Fibroblast of the aortic adventitia (primary cell): ENCODE data around the gene RAPGEF6. TPM values are rescaled to one million over a fixed set of nuclear protein-coding genes. Genes with fewer than 3 reads are reported as not detected.
A peak's percentile ranks its signal among the peaks of the same experiment; 100 is the strongest.
"Not testable (repeated sequence)": the region's sequence is repeated elsewhere in the genome, so short reads cannot be mapped to it uniquely, and the experiment has no call there.

Source experiments
- DNase-seq: peaks from one replicate; pipeline ENCODE4 v3.0.0-alpha.2; 2010; ENCODE audit warnings: low read depth
- H3K4me3 ChIP-seq: 2 replicates; pipeline ENCODE4 v1.5.1; 2011; ENCODE audit warnings: low read depth, mild to moderate bottlenecking, control low read depth, low read length, moderate library complexity
- total RNA-seq: library from RNA; depleted of rRNA; stranded (reverse); fragments of >200 nt; gene quantifications from 2 replicates; pipeline ENCODE4 v1.2.3, GENCODE V29; 2012; ENCODE audit warnings: low replicate concordance
- TF ChIP-seq, protein P1 (sequence below): IDR thresholded peaks from 2 replicates; pipeline ENCODE4 v1.5.1; 2011; ENCODE audit warnings: mild to moderate bottlenecking, low read length, control low read depth, inconsistent platforms; ENCODE audit not compliant: insufficient read depth

The RAPGEF6 gene
- total RNA-seq, 1 donor: 17.5 TPM

DNA sequence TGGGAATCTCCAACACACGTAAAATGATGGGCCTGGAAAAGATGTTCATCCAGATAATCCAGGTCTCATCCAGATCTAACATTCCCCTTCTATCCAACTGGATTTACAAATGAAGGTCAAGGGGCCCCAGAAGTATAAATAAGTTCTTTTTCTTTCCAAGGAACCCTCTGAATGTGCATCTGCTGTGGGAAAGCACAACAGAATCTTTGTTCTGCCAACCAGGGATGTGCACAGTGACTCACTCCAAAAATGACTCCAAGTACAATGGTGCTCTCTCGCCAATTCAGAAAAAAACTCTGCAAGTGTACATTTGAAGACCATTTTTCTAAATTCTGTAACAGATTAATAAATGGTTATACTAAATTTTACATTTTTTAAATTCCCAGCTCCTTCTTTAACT lies 12.4 kb downstream of the RAPGEF6 start:
- TF ChIP-seq, protein P1, sequence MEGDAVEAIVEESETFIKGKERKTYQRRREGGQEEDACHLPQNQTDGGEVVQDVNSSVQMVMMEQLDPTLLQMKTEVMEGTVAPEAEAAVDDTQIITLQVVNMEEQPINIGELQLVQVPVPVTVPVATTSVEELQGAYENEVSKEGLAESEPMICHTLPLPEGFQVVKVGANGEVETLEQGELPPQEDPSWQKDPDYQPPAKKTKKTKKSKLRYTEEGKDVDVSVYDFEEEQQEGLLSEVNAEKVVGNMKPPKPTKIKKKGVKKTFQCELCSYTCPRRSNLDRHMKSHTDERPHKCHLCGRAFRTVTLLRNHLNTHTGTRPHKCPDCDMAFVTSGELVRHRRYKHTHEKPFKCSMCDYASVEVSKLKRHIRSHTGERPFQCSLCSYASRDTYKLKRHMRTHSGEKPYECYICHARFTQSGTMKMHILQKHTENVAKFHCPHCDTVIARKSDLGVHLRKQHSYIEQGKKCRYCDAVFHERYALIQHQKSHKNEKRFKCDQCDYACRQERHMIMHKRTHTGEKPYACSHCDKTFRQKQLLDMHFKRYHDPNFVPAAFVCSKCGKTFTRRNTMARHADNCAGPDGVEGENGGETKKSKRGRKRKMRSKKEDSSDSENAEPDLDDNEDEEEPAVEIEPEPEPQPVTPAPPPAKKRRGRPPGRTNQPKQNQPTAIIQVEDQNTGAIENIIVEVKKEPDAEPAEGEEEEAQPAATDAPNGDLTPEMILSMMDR: no peak
- peak; percentile 66 for DNase-seq
- H3K4me3 ChIP-seq: no peak overlapping the region

DNA sequence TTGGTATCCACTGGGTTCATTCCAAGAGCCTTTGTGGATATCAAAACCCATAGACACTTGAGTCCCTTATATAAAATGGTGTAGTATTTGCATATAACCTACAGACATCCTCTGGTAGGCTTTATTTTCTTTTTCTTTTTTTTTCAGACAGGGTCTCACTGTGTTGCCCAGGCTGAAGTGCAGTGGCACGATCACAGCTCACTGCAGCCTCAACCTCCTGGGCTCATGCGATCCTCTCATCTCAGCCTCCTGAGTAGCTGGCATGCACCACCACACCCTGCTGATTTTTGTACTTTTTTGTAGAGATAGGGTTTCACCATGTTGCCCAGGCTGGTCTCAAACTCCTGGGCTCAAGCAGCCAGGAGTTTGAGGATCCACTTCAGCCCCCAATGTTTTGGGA lies 13.9 kb downstream of the RAPGEF6 start:
- not testable (repeated sequence) for H3K4me3 ChIP-seq, DNase-seq

DNA sequence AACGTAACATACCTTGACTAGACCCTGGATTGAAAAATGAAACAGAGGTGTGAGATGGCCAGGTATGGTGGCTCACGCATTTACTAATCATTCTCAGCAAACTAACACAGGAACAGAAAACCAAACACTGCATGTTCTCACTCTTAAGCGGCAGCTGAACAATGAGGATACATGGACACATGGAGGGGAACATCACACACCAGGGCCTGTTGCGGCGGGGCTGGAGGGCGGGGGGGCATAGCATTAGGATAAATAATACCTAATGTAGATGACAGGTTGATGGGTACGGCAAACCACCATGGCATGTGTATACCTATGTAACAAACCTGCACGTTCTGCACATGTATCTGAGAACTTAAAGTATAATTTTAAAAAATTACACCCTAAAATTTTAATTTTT lies 15.9 kb downstream of the RAPGEF6 start:
- no peak overlapping the region for H3K4me3 ChIP-seq
- TF ChIP-seq, protein P1: no peak
- DNase-seq: no peak

DNA sequence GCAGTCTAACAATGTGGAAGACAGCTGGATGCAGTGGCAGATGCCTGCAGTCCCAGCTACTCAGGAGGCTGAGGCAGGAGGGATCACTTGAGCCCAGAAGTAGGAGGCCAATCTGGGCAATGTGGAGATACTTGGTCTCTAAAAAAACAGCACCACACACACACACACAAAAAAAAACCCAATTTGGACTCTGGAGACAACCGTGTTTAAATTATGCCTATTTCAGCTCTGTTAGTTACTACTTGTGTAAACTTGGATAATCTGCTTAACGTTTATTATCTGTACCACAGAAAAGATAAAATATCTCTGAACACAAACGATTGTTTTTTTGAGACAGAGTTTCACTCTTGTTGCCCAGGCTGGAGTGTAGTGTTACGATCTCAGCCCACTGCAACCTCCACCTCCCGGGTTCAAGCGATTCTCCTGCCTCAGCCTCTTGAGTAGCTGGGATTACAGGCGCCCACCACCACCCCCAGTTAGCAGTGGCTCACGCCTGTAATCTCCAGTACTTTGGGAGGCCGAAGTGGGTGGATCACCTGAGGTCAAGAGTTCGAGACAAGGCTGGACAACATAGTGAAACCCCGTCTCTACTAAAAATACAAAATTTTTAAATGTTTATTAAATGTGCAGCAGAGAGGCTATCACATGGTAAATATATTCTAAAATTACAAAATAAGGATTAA lies 17.7 kb downstream of the RAPGEF6 start:
- TF ChIP-seq, protein P1: no peak
- no peak for DNase-seq
- H3K4me3 ChIP-seq: no peak overlapping the region

DNA sequence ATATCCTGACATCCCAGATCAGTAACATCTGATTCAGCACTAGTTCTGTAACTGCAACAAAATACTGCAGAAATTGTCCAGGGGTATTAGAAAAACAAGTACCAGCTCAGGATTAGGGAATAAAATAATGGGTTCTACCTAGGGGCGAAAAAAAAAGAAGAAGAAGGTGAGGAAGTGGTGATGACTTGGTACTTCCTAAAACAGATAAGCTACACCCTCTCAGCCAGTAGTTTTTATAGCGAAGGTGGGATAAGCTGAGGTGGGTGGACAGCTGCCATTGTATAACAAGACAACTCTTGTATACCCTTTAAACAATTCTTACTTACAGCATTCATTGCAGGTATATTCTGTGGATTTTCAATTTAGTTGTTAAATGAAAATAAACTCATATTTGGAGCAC lies 19.1 kb downstream of the RAPGEF6 start:
- no peak overlapping the region for H3K4me3 ChIP-seq
- DNase-seq: no peak
- TF ChIP-seq, protein P1: no peak

DNA sequence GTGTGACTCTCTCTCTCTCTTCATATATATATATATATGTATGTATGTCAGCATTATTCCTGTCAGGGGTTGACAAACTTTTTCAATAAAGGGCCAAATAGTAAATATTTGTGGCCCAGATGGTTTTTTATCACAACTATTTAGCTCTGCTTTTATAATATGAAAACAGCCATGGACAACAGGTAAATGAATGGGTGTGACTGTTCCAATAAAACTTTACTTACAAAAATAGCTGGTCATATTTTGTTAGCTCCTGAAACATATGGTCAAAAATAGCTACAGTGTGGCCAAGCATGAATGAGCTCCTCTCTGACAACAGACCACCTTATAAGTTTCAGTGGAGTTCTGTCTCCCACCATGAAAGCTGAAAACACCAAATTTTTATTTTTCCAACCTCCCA lies 21.6 kb downstream of the RAPGEF6 start:
- H3K4me3 ChIP-seq: no peak overlapping the region
- no peak for DNase-seq
- TF ChIP-seq, protein P1: no peak

DNA sequence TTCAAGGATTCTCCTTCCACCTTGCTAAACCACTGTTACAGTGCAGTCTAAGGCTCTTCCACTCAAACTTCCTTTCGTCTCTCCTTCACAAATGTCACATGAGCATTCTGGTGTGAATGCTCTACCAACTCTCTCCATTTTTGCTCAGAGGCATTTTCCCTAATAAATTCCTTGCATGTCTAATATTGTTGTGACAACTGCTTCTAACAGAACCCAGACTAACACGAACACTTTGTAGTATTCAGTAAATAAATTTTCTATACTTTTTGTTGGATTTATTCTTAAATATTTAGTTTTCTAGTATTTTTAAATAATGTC lies 24.0 kb downstream of the RAPGEF6 start:
- no peak overlapping the region for H3K4me3 ChIP-seq
- no peak for DNase-seq
- TF ChIP-seq, protein P1: no peak
